Caco-2 (cell line): ENCODE results near the gene PDLIM4. TPM values are rescaled to one million over a fixed set of nuclear protein-coding genes. Genes with fewer than 3 reads are reported as not detected.

Experiments used
- BruUV-seq: library from RNA; stranded (reverse); fragments of 400-500 nt; replicated peaks from 2 replicates; lab custom pipeline; 2021; lab: Mats Ljungman, UMichigan
- CTCF ChIA-PET: fragments of 300-600 bp; sonication (Branson Sonifier 250); formaldehyde crosslinking; loops from one replicate; lab custom pipeline; 2022; ENCODE audit warnings: antibody characterized with exemption; lab: Charles Lee
- POLR2A ChIA-PET: fragments of 300-600 bp; sonication (Branson Sonifier 250); formaldehyde crosslinking; loops from one replicate; lab custom pipeline; 2022; ENCODE audit warnings: antibody characterized with exemption; lab: Charles Lee
- DNase-seq, 2 experiments: peaks; one replicate each; pipeline versions ENCODE4 v3.0.0 to v3.0.0-alpha.2; 2020 to 2022
- H3K27me3 ChIP-seq: replicated peaks from 2 replicates; pipeline ENCODE4 v1.6.0; 2011; ENCODE audit warnings: low read length; ENCODE audit not compliant: control insufficient read depth, insufficient read depth
- H3K36me3 ChIP-seq: 2 replicates; pipeline ENCODE4 v1.5.1; 2011; ENCODE audit warnings: low read length; ENCODE audit not compliant: control insufficient read depth, insufficient read depth
- H3K4me1 ChIP-seq: fragments of 250-450 bp; sonication (Bioruptor Pico); 2 replicates; pipeline ENCODE4 v1.5.1; 2020; ENCODE audit warnings: mild to moderate bottlenecking
- H3K4me3 ChIP-seq: 2 replicates; pipeline ENCODE4 v1.5.1; 2011; ENCODE audit warnings: low read depth, mild to moderate bottlenecking, control low read depth, low read length
- H3K9me3 ChIP-seq: fragments of 250-450 bp; sonication (Bioruptor Pico); 2 replicates; pipeline ENCODE4 v1.5.1; 2020; ENCODE audit warnings: mild to moderate bottlenecking, moderate library complexity
- H3K27ac Mint-ChIP-seq: one replicate; pipeline ENCODE4 v1.8.0; 2022; ENCODE audit warnings: mixed read lengths; ENCODE audit not compliant: unreplicated experiment
- H3K27me3 Mint-ChIP-seq: one replicate; pipeline ENCODE4 v1.8.0; 2022; ENCODE audit warnings: mixed read lengths; ENCODE audit not compliant: insufficient read depth, unreplicated experiment
- H3K36me3 Mint-ChIP-seq: one replicate; pipeline ENCODE4 v1.8.0; 2022; ENCODE audit warnings: mild to moderate bottlenecking, mixed read lengths; ENCODE audit not compliant: insufficient read depth, unreplicated experiment
- H3K4me1 Mint-ChIP-seq: one replicate; pipeline ENCODE4 v1.8.0; 2022; ENCODE audit warnings: low read depth, mixed read lengths; ENCODE audit not compliant: unreplicated experiment
- H3K4me3 Mint-ChIP-seq: one replicate; pipeline ENCODE4 v1.8.0; 2022; ENCODE audit warnings: mild to moderate bottlenecking, moderate library complexity, mixed read lengths; ENCODE audit not compliant: unreplicated experiment
- H3K9me3 Mint-ChIP-seq: one replicate; pipeline ENCODE4 v1.8.0; 2022; ENCODE audit warnings: mixed read lengths; ENCODE audit not compliant: unreplicated experiment
- CTCF ChIP-seq, 2 experiments: fragments of 200-600 bp in 1 of 2; IDR thresholded peaks; 1 replicate in 1 of 2; 2 replicates in 1 of 2; pipeline versions ENCODE4 v1.5.1 to v1.8.0; 2011 to 2022; ENCODE audit warnings: antibody characterized with exemption in 1 of 2, control low read depth in 1 of 2, inconsistent platforms in 1 of 2, low read depth in 1 of 2, low read length in 1 of 2, mild to moderate bottlenecking in 1 of 2, moderate library complexity in 1 of 2; ENCODE audit not compliant: insufficient read depth in 1 of 2, severe bottlenecking in 1 of 2, unreplicated experiment in 1 of 2
- intact Hi-C: fragments of 100-400 bp; cut with micrococcal nuclease; formaldehyde crosslinking; loops from one replicate; pipeline ENCODE4 v1.10.0; 2022; ENCODE audit not compliant: unreplicated experiment
- total RNA-seq: library from RNA; stranded (reverse); gene quantifications from 2 replicates; pipeline ENCODE4 v1.2.3, GENCODE V29; 2022

PDLIM4 gene
- total RNA-seq, 1 experiment from 2014 or later: not detected

- peaks cover 12% of the 10 kb centered on the region for H3K4me1 Mint-ChIP-seq
- no peak for TF ChIP-seq CTCF (IDR thresholded peaks at IDR 0.05; ENCODE audit: insufficient read depth in 1 of 2, low read depth in 1 of 2, low read length in 1 of 2, severe bottlenecking in 1 of 2, unreplicated experiment in 1 of 2)
- no peak overlapping the region for H3K4me3 ChIP-seq
- DNase-seq: no peak
- H3K36me3 ChIP-seq: no peaks in the 10 kb centered on the region
- intact Hi-C loops: loop anchor here (5.0 kb wide), 1 partner anchor 520 kb away; no protein-coding TSS in a partner anchor
- H3K27ac Mint-ChIP-seq: no peak overlapping the region
- ChIA-PET POLR2A (no interaction called here), CTCF (no interaction called here)
- H3K27me3 Mint-ChIP-seq: no peaks in the 10 kb centered on the region
- H3K4me1 ChIP-seq: peaks cover 18% of the 10 kb centered on the region
- H3K36me3 Mint-ChIP-seq: no peaks in the 10 kb centered on the region
- no peaks in the 10 kb centered on the region for H3K9me3 ChIP-seq
- BruUV-seq: no TSS peak
- peaks cover 10% of the 10 kb centered on the region for H3K9me3 Mint-ChIP-seq
- no peaks in the 10 kb centered on the region for H3K27me3 ChIP-seq
- no peak overlapping the region for H3K4me3 Mint-ChIP-seq
Observed at GRCh38 chr5:132302413-132302812, 44.9 kb downstream of the PDLIM4 start.

- Histone ChIP-seq H3K4me1 (peaks cover 25% of the 10 kb centered on the region), H3K36me3 (no peaks in the 10 kb centered on the region), H3K9me3 (no peaks in the 10 kb centered on the region), H3K27me3 (no peaks in the 10 kb centered on the region), H3K4me3 (no peak overlapping the region)
- Mint-ChIP-seq H3K27me3 (no peaks in the 10 kb centered on the region), H3K36me3 (no peaks in the 10 kb centered on the region), H3K4me3 (no peak overlapping the region), H3K4me1 (peaks cover 12% of the 10 kb centered on the region), H3K9me3 (peaks cover 10% of the 10 kb centered on the region), H3K27ac (no peak overlapping the region)
- TF ChIP-seq CTCF (IDR thresholded peaks at IDR 0.05; ENCODE audit: insufficient read depth in 1 of 2, low read depth in 1 of 2, low read length in 1 of 2, severe bottlenecking in 1 of 2, unreplicated experiment in 1 of 2): no peak
- CTCF ChIA-PET: no interaction called here
- intact Hi-C loops: loop anchor here (5.0 kb wide), 1 partner anchor 521 kb away; no protein-coding TSS in a partner anchor
- BruUV-seq: no TSS peak
- DNase-seq: no peak
- POLR2A ChIA-PET: no interaction called here
Observed at GRCh38 chr5:132303589-132303988, 46.1 kb downstream of the PDLIM4 start.

GRCh38 chr5:132305420-132305819 lies 47.9 kb downstream of the PDLIM4 start:
- no peak overlapping the region for H3K4me3 Mint-ChIP-seq
- CTCF ChIA-PET: no interaction called here

More at GRCh38 chr5:132305420-132305819, 47.9 kb downstream of the PDLIM4 start:
- intact Hi-C loops: no loop called here
- POLR2A ChIA-PET: no interaction called here
- Mint-ChIP-seq H3K27me3 (no peaks in the 10 kb centered on the region), H3K4me1 (peaks cover 7% of the 10 kb centered on the region), H3K9me3 (peaks cover 10% of the 10 kb centered on the region), H3K27ac (no peak overlapping the region), H3K36me3 (no peaks in the 10 kb centered on the region)
- H3K9me3 ChIP-seq: no peaks in the 10 kb centered on the region
- DNase-seq: no peak
- no peaks in the 10 kb centered on the region for H3K36me3 ChIP-seq
- BruUV-seq: no TSS peak
- H3K27me3 ChIP-seq: no peaks in the 10 kb centered on the region
- no peak for TF ChIP-seq CTCF (IDR thresholded peaks at IDR 0.05; ENCODE audit: insufficient read depth in 1 of 2, low read depth in 1 of 2, low read length in 1 of 2, severe bottlenecking in 1 of 2, unreplicated experiment in 1 of 2)
- peaks cover 39% of the 10 kb centered on the region for H3K4me1 ChIP-seq
- no peak overlapping the region for H3K4me3 ChIP-seq
